HEK293 (cell line): ENCODE results near the gene RPS19BP1.

Experiments
- EGR2 ChIP-seq: fragments of 450-650 bp; formaldehyde crosslinking; IDR thresholded peaks from 2 replicates; pipeline ENCODE4 v1.5.1; 2016; ENCODE audit warnings: low read depth, missing biosample characterization, missing genetic modification characterization
- GLIS1 ChIP-seq: fragments of 450-650 bp; formaldehyde crosslinking; IDR thresholded peaks from 2 replicates; pipeline ENCODE4 v1.5.1; 2016; ENCODE audit warnings: missing biosample characterization, missing genetic modification characterization
- OSR2 ChIP-seq: fragments of 450-650 bp; formaldehyde crosslinking; IDR thresholded peaks from 2 replicates; pipeline ENCODE4 v1.5.1; 2016; ENCODE audit warnings: missing biosample characterization, missing genetic modification characterization
- OVOL3 ChIP-seq: fragments of 450-650 bp; formaldehyde crosslinking; IDR thresholded peaks from 2 replicates; pipeline ENCODE4 v1.5.1; 2016; ENCODE audit warnings: missing biosample characterization, missing genetic modification characterization
- PRDM1 ChIP-seq: fragments of 450-650 bp; formaldehyde crosslinking; IDR thresholded peaks from 2 replicates; pipeline ENCODE4; 2016; ENCODE audit warnings: missing biosample characterization, missing genetic modification characterization
- PRDM10 ChIP-seq: fragments of 450-650 bp; formaldehyde crosslinking; IDR thresholded peaks from 2 replicates; pipeline ENCODE4 v1.5.1; 2016; ENCODE audit warnings: missing biosample characterization, missing genetic modification characterization
- PRDM2 ChIP-seq: fragments of 450-650 bp; formaldehyde crosslinking; IDR thresholded peaks from 2 replicates; pipeline ENCODE4 v1.5.1; 2016; ENCODE audit warnings: missing biosample characterization, missing genetic modification characterization, borderline replicate concordance
- SETDB1 ChIP-seq: IDR thresholded peaks from one replicate; pipeline ENCODE4 v1.6.1; 2017; ENCODE audit warnings: mild to moderate bottlenecking, low read length, moderate library complexity, mixed read lengths; ENCODE audit not compliant: insufficient read length
- SP7 ChIP-seq: fragments of 450-650 bp; formaldehyde crosslinking; IDR thresholded peaks from 2 replicates; pipeline ENCODE4 v1.5.1; 2016; ENCODE audit warnings: missing biosample characterization, missing genetic modification characterization
- ZBTB11 ChIP-seq: fragments of 450-650 bp; formaldehyde crosslinking; conservative IDR thresholded peaks from 2 replicates; pipeline ENCODE4 v1.5.1; 2016; ENCODE audit warnings: low read depth, missing biosample characterization, missing genetic modification characterization
- ZBTB26 ChIP-seq: fragments of 450-650 bp; formaldehyde crosslinking; optimal IDR thresholded peaks from 2 replicates; pipeline ENCODE3; 2016; ENCODE audit warnings: missing biosample characterization, mild to moderate bottlenecking, missing genetic modification characterization
- ZBTB7A ChIP-seq: fragments of 450-650 bp; formaldehyde crosslinking; IDR thresholded peaks from 2 replicates; pipeline ENCODE4 v1.5.1; 2016; ENCODE audit warnings: low read depth, missing biosample characterization, missing genetic modification characterization
- ZEB2 ChIP-seq: fragments of 450-650 bp; formaldehyde crosslinking; IDR thresholded peaks from 2 replicates; pipeline ENCODE4 v1.5.1; 2016; ENCODE audit warnings: missing biosample characterization, missing genetic modification characterization
- ZNF2 ChIP-seq: fragments of 450-650 bp; formaldehyde crosslinking; IDR thresholded peaks from 2 replicates; pipeline ENCODE4 v1.5.1; 2016; ENCODE audit warnings: missing biosample characterization, missing genetic modification characterization
- ZNF341 ChIP-seq: fragments of 450-650 bp; formaldehyde crosslinking; IDR thresholded peaks from 2 replicates; pipeline ENCODE4; 2016; ENCODE audit warnings: low read depth, missing biosample characterization, missing genetic modification characterization
- ZNF449 ChIP-seq: fragments of 450-650 bp; formaldehyde crosslinking; IDR thresholded peaks from 2 replicates; pipeline ENCODE4 v1.5.1; 2017; ENCODE audit warnings: missing biosample characterization, mild to moderate bottlenecking, missing genetic modification characterization, moderate library complexity
- ZNF561 ChIP-seq: fragments of 450-650 bp; IDR thresholded peaks from 2 replicates; pipeline ENCODE4 v1.5.1; 2018; ENCODE audit warnings: missing biosample characterization, missing genetic modification characterization, borderline replicate concordance
- ZNF639 ChIP-seq: fragments of 450-650 bp; formaldehyde crosslinking; IDR thresholded peaks from 2 replicates; pipeline ENCODE4 v1.5.1; 2016; ENCODE audit warnings: missing biosample characterization, missing genetic modification characterization
- ZNF785 ChIP-seq: fragments of 450-650 bp; formaldehyde crosslinking; IDR thresholded peaks from 2 replicates; pipeline ENCODE4 v1.5.1; 2016; ENCODE audit warnings: missing biosample characterization, missing genetic modification characterization
- ZNF843 ChIP-seq: fragments of 450-650 bp; formaldehyde crosslinking; IDR thresholded peaks from 2 replicates; pipeline ENCODE4 v1.5.1; 2016; ENCODE audit warnings: missing biosample characterization, missing genetic modification characterization
- ZSCAN23 ChIP-seq: fragments of 450-650 bp; formaldehyde crosslinking; IDR thresholded peaks from 2 replicates; pipeline ENCODE4 v1.5.1; 2016; ENCODE audit warnings: missing biosample characterization, missing genetic modification characterization

Gene RPS19BP1

GRCh38 chr22:39532215-39533073 lies at the start of gene RPS19BP1 (continued):
- TF ChIP-seq ZBTB11 (tag by site-specific recombination) (peak; percentile 98), ZEB2 (peak; percentile 90; the same call in 1 of the 2 replicates), ZNF785 (tag by site-specific recombination) (no peak), GLIS1 (no peak), PRDM2 (tag by site-specific recombination) (no peak), ZNF341 (tag by site-specific recombination) (peak; percentile 95), ZNF843 (no peak), SP7 (tag by site-specific recombination) (peak; percentile 58), OVOL3 (tag by site-specific recombination) (no peak), OSR2 (tag by site-specific recombination) (peak; percentile 79), ZNF2 (tag by site-specific recombination) (0 out of 2 replicates have a peak, but pooled peaks have one; percentile 31), SETDB1 (no peak), ZNF639 (no peak), ZNF561 (tag by site-specific recombination) (peak; percentile 48; the same call in 1 of the 2 replicates), ZBTB26 (tag by site-specific recombination) (peak; percentile 42), PRDM10 (tag by site-specific recombination) (no peak), PRDM1 (tag by site-specific recombination) (no peak), EGR2 (tag by site-specific recombination) (peak; percentile 80), ZNF449 (0 out of 2 replicates have a peak, but pooled peaks have one; percentile 7), ZSCAN23 (tag by site-specific recombination) (0 out of 2 replicates have a peak, but pooled peaks have one; percentile 42), ZBTB7A (peak; percentile 80; the same call in 1 of the 2 replicates)
